ENCODE results near the gene SFTA2.
A peak's percentile ranks its signal among the peaks of the same experiment; 100 is the strongest.

The SFTA2 gene

GRCh38 chr6:30893001-30893591 lies 38.9 kb downstream of the SFTA2 start:
- H3K4me1 ChIP-seq (ENCODE audit: control insufficient read depth, insufficient read depth, low read length) = peaks cover 9% of the 10 kb centered on the region
- peaks cover 48% of the 10 kb centered on the region for H3K36me3 ChIP-seq (ENCODE audit: control insufficient read depth, insufficient read depth, low read length)
- H3K9ac ChIP-seq (ENCODE audit: low read length) = peak overlapping the region; percentile 11
- H3K4me3 ChIP-seq (ENCODE audit: low read length) = no peak overlapping the region
- no peaks in the 10 kb centered on the region for H3K27me3 ChIP-seq (ENCODE audit: control insufficient read depth, insufficient read depth, low read length)
- no peaks in the 10 kb centered on the region for H3K9me3 ChIP-seq (ENCODE audit: control insufficient read depth, low read length)

GRCh38 chr6:30891816-30892538 lies 40.0 kb downstream of the SFTA2 start:
- H3K36me3 ChIP-seq (ENCODE audit: control insufficient read depth, insufficient read depth, low read length) = peaks cover 46% of the 10 kb centered on the region
- H3K9me3 ChIP-seq (ENCODE audit: control insufficient read depth, low read length) = no peaks in the 10 kb centered on the region
- no peaks in the 10 kb centered on the region for H3K27me3 ChIP-seq (ENCODE audit: control insufficient read depth, insufficient read depth, low read length)
- no peak overlapping the region for H3K9ac ChIP-seq (ENCODE audit: low read length)
- H3K4me3 ChIP-seq (ENCODE audit: low read length) = no peak overlapping the region
- peaks cover 10% of the 10 kb centered on the region for H3K4me1 ChIP-seq (ENCODE audit: control insufficient read depth, insufficient read depth, low read length)

- Histone ChIP-seq H3K4me1 (ENCODE audit: control insufficient read depth, insufficient read depth, low read length) (peaks cover 15% of the 10 kb centered on the region), H3K4me3 (ENCODE audit: low read length) (no peak overlapping the region), H3K27me3 (ENCODE audit: control insufficient read depth, insufficient read depth, low read length) (no peaks in the 10 kb centered on the region), H3K36me3 (ENCODE audit: control insufficient read depth, insufficient read depth, low read length) (peaks cover 46% of the 10 kb centered on the region), H3K9me3 (ENCODE audit: control insufficient read depth, low read length) (no peaks in the 10 kb centered on the region), H3K9ac (ENCODE audit: low read length) (no peak overlapping the region)
Measured at GRCh38 chr6:30891450-30891723, 40.6 kb downstream of the SFTA2 start.

GRCh38 chr6:30890646-30891449 lies 41.1 kb downstream of the SFTA2 start:
- H3K9ac ChIP-seq (ENCODE audit: low read length) = no peak overlapping the region
- no peaks in the 10 kb centered on the region for H3K27me3 ChIP-seq (ENCODE audit: control insufficient read depth, insufficient read depth, low read length)
- no peaks in the 10 kb centered on the region for H3K9me3 ChIP-seq (ENCODE audit: control insufficient read depth, low read length)
- H3K36me3 ChIP-seq (ENCODE audit: control insufficient read depth, insufficient read depth, low read length) = peaks cover 46% of the 10 kb centered on the region
- H3K4me3 ChIP-seq (ENCODE audit: low read length) = no peak overlapping the region
- H3K4me1 ChIP-seq (ENCODE audit: control insufficient read depth, insufficient read depth, low read length) = peaks cover 21% of the 10 kb centered on the region

- no peaks in the 10 kb centered on the region for H3K9me3 ChIP-seq (ENCODE audit: control insufficient read depth, low read length)
- no peak overlapping the region for H3K4me3 ChIP-seq (ENCODE audit: low read length)
- peaks cover 29% of the 10 kb centered on the region for H3K4me1 ChIP-seq (ENCODE audit: control insufficient read depth, insufficient read depth, low read length)
- no peaks in the 10 kb centered on the region for H3K27me3 ChIP-seq (ENCODE audit: control insufficient read depth, insufficient read depth, low read length)
- peaks cover 46% of the 10 kb centered on the region for H3K36me3 ChIP-seq (ENCODE audit: control insufficient read depth, insufficient read depth, low read length)
- no peak overlapping the region for H3K9ac ChIP-seq (ENCODE audit: low read length)
Measured at GRCh38 chr6:30889921-30890645, 41.9 kb downstream of the SFTA2 start.

- Histone ChIP-seq H3K27me3 (ENCODE audit: control insufficient read depth, insufficient read depth, low read length) (no peaks in the 10 kb centered on the region), H3K9ac (ENCODE audit: low read length) (no peak overlapping the region), H3K9me3 (ENCODE audit: control insufficient read depth, low read length) (no peaks in the 10 kb centered on the region), H3K36me3 (ENCODE audit: control insufficient read depth, insufficient read depth, low read length) (peaks cover 46% of the 10 kb centered on the region), H3K4me3 (ENCODE audit: low read length) (no peak overlapping the region), H3K4me1 (ENCODE audit: control insufficient read depth, insufficient read depth, low read length) (peaks cover 33% of the 10 kb centered on the region)
Measured at GRCh38 chr6:30889496-30889885, 42.5 kb downstream of the SFTA2 start.

- no peaks in the 10 kb centered on the region for H3K27me3 ChIP-seq (ENCODE audit: control insufficient read depth, insufficient read depth, low read length)
- H3K4me1 ChIP-seq (ENCODE audit: control insufficient read depth, insufficient read depth, low read length) = peaks cover 33% of the 10 kb centered on the region
- H3K36me3 ChIP-seq (ENCODE audit: control insufficient read depth, insufficient read depth, low read length) = peaks cover 41% of the 10 kb centered on the region
- H3K9me3 ChIP-seq (ENCODE audit: control insufficient read depth, low read length) = no peaks in the 10 kb centered on the region
- H3K4me3 ChIP-seq (ENCODE audit: low read length) = no peak overlapping the region
- no peak overlapping the region for H3K9ac ChIP-seq (ENCODE audit: low read length)
Measured at GRCh38 chr6:30888816-30889495, 43.0 kb downstream of the SFTA2 start.

GRCh38 chr6:30887901-30888815 lies 43.8 kb downstream of the SFTA2 start:
- peaks cover 33% of the 10 kb centered on the region for H3K4me1 ChIP-seq (ENCODE audit: control insufficient read depth, insufficient read depth, low read length)
- no peaks in the 10 kb centered on the region for H3K27me3 ChIP-seq (ENCODE audit: control insufficient read depth, insufficient read depth, low read length)
- H3K4me3 ChIP-seq (ENCODE audit: low read length) = no peak overlapping the region
- H3K36me3 ChIP-seq (ENCODE audit: control insufficient read depth, insufficient read depth, low read length) = peaks cover 34% of the 10 kb centered on the region
- H3K9me3 ChIP-seq (ENCODE audit: control insufficient read depth, low read length) = no peaks in the 10 kb centered on the region
- no peak overlapping the region for H3K9ac ChIP-seq (ENCODE audit: low read length)

- H3K4me3 ChIP-seq (ENCODE audit: low read length) = no peak overlapping the region
- H3K36me3 ChIP-seq (ENCODE audit: control insufficient read depth, insufficient read depth, low read length) = peaks cover 22% of the 10 kb centered on the region
- no peaks in the 10 kb centered on the region for H3K27me3 ChIP-seq (ENCODE audit: control insufficient read depth, insufficient read depth, low read length)
- peak overlapping the region; percentile 85 for H3K9ac ChIP-seq (ENCODE audit: low read length)
- peaks cover 41% of the 10 kb centered on the region for H3K4me1 ChIP-seq (ENCODE audit: control insufficient read depth, insufficient read depth, low read length)
- no peaks in the 10 kb centered on the region for H3K9me3 ChIP-seq (ENCODE audit: control insufficient read depth, low read length)
Measured at GRCh38 chr6:30886897-30887255, 45.1 kb downstream of the SFTA2 start.

GRCh38 chr6:30885999-30886896 lies 45.7 kb downstream of the SFTA2 start:
- H3K9me3 ChIP-seq (ENCODE audit: control insufficient read depth, low read length) = no peaks in the 10 kb centered on the region
- peaks cover 46% of the 10 kb centered on the region for H3K4me1 ChIP-seq (ENCODE audit: control insufficient read depth, insufficient read depth, low read length)
- H3K36me3 ChIP-seq (ENCODE audit: control insufficient read depth, insufficient read depth, low read length) = peaks cover 15% of the 10 kb centered on the region
- no peaks in the 10 kb centered on the region for H3K27me3 ChIP-seq (ENCODE audit: control insufficient read depth, insufficient read depth, low read length)
- H3K9ac ChIP-seq (ENCODE audit: low read length) = peak overlapping the region; percentile 85
- peak overlapping the region; percentile 85 for H3K4me3 ChIP-seq (ENCODE audit: low read length)

Measured in mucosa of stomach (tissue), 1 donor.